Skeletal muscle tissue (tissue), 5 donors: ENCODE measurements around the gene NOA1. TPM values are rescaled to one million over a fixed set of nuclear protein-coding genes. Genes with fewer than 3 reads are reported as not detected.
"Not testable (repeated sequence)": the region's sequence is repeated elsewhere in the genome, so short reads cannot be mapped to it uniquely, and the experiment has no call there.

ENCODE experiments used
- H3K27ac ChIP-seq: one replicate; pipeline ENCODE4 v1.7.0; 2013; ENCODE audit warnings: mild to moderate bottlenecking, low read depth, low read length, inconsistent platforms
- H3K27me3 ChIP-seq, 3 donors: one replicate each; pipeline ENCODE4 v1.7.0; 2013; ENCODE audit warnings: low read length in 3 of 3; ENCODE audit not compliant: control insufficient read depth in 3 of 3, insufficient read depth in 3 of 3
- H3K36me3 ChIP-seq, 3 donors: one replicate each; pipeline ENCODE4 v1.7.0; 2013; ENCODE audit warnings: low read length in 3 of 3; ENCODE audit not compliant: control insufficient read depth in 3 of 3, insufficient read depth in 3 of 3
- H3K4me1 ChIP-seq, 3 donors: one replicate each; pipeline ENCODE4 v1.7.0; 2013; ENCODE audit warnings: low read length in 3 of 3, mild to moderate bottlenecking in 3 of 3; ENCODE audit not compliant: control insufficient read depth in 3 of 3, insufficient read depth in 3 of 3
- H3K4me3 ChIP-seq, 3 donors: one replicate each; pipeline ENCODE4 v1.7.0; 2013; ENCODE audit warnings: low read length in 3 of 3
- H3K9ac ChIP-seq, 3 donors: one replicate each; pipeline ENCODE4 v1.7.0; 2013; ENCODE audit warnings: low read length in 3 of 3, mild to moderate bottlenecking in 3 of 3, moderate library complexity in 2 of 3, low read depth in 1 of 3
- H3K9me3 ChIP-seq, 3 donors: one replicate each; pipeline ENCODE4 v1.7.0; 2013; ENCODE audit warnings: low read length in 3 of 3; ENCODE audit not compliant: control insufficient read depth in 3 of 3
- small RNA-seq: library from RNA; depleted of rRNA; stranded (forward); fragments of <200 nt; gene quantifications from one replicate; pipeline ENCODE3, GENCODE V24; 2014
- total RNA-seq: library from RNA; depleted of rRNA; stranded (reverse); fragments of >200 nt; gene quantifications from one replicate; pipeline ENCODE4 v1.2.3, GENCODE V29; 2014
- donor health status: Osteomylitis.

Gene NOA1
- total RNA-seq, 1 donor from 2014 or later: 12.0 TPM

DNA sequence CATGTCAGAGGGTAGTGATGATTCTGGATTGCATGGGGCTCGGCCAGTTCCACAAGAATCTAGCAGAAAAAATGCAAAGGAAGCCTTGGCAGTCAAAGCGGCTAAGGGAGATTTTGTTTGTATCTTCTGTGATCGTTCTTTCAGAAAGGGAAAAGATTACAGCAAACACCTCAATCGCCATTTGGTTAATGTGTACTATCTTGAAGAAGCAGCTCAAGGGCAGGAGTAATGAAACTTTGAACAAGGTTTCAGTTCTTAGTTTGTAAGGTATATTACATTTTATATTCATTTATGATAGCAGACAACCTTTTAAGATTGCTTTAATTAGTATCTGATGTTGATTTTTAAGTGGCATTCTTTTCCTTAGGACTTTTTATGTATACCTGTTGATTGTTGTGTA is 45.5 kb downstream of the NOA1 start:
- no peaks in the 10 kb centered on the region for H3K4me1 ChIP-seq
- H3K27me3 ChIP-seq: no peaks in the 10 kb centered on the region
- H3K9ac ChIP-seq: no peak overlapping the region
- H3K4me3 ChIP-seq: no peak overlapping the region
- H3K9me3 ChIP-seq: no peaks in the 10 kb centered on the region
- H3K27ac ChIP-seq: no peak overlapping the region
- H3K36me3 ChIP-seq: peaks cover 13 to 21% (median 21%) of the 10 kb centered on the region in 3 donors

DNA sequence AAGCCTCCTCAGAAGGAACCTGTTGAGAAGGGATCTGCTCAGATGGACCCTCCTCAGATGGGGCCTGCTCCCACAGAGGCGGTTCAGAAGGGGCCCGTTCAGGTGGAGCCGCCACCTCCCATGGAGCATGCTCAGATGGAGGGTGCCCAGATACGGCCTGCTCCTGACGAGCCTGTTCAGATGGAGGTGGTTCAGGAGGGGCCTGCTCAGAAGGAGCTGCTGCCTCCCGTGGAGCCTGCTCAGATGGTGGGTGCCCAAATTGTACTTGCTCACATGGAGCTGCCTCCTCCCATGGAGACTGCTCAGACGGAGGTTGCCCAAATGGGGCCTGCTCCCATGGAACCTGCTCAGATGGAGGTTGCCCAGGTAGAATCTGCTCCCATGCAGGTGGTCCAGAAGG is 46.8 kb downstream of the NOA1 start:
- H3K27me3 ChIP-seq: no peaks in the 10 kb centered on the region
- no peaks in the 10 kb centered on the region for H3K9me3 ChIP-seq
- peaks cover 13 to 21% (median 21%) of the 10 kb centered on the region in 3 donors for H3K36me3 ChIP-seq
- H3K4me3 ChIP-seq: no peak overlapping the region
- no peak overlapping the region for H3K27ac ChIP-seq
- no peaks in the 10 kb centered on the region for H3K4me1 ChIP-seq
- H3K9ac ChIP-seq: no peak overlapping the region

DNA sequence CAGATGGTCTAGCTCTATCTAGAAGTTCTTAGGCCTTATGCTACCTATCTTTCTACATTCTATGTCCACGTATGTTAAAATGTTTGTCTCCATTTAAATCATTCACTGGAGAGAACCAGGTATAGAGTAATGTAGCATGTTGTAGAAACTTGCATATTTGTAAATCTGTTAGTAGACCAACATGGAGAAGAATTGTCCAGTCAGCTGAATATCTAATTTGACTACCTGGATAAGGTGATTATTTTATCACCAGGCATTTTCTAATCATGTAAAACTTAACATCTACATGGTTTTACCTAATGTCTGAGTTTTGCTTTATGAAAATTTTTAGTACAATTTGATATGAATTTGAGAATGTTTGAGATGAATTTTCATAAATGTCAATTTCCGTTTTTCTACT is 50.2 kb downstream of the NOA1 start:
- Histone ChIP-seq H3K4me3 (no peak overlapping the region), H3K36me3 (peaks cover 15 to 23% (median 21%) of the 10 kb centered on the region in 3 donors), H3K27me3 (no peaks in the 10 kb centered on the region), H3K9me3 (no peaks in the 10 kb centered on the region), H3K27ac (no peak overlapping the region), H3K9ac (no peak overlapping the region), H3K4me1 (no peaks in the 10 kb centered on the region)

DNA sequence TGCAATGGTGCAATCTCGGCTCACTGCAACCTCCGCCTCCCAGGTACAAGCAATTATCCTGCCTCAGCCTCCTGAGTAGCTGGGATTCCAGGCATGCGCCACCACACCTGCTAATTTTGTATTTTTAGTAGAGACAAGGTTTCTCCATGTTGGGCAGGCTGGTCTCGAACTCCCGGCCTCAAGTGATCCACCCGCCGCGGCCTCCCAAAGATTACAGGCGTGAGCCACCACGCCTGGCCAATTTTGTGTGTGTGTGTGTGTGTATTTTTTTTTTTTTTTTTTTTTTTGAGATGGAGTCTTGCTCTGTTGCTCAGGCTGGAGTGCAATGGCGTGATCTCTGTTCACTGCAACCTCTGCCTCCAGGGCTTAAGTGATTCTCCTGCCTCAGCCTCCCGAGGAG is 62.4 kb downstream of the NOA1 start:
- H3K9me3 ChIP-seq, H3K27ac ChIP-seq, H3K4me3 ChIP-seq, H3K9ac ChIP-seq, H3K36me3 ChIP-seq, H3K27me3 ChIP-seq: not testable (repeated sequence)
- peaks cover 3 to 13% (median 12%) of the 10 kb centered on the region in 3 donors for H3K4me1 ChIP-seq

DNA sequence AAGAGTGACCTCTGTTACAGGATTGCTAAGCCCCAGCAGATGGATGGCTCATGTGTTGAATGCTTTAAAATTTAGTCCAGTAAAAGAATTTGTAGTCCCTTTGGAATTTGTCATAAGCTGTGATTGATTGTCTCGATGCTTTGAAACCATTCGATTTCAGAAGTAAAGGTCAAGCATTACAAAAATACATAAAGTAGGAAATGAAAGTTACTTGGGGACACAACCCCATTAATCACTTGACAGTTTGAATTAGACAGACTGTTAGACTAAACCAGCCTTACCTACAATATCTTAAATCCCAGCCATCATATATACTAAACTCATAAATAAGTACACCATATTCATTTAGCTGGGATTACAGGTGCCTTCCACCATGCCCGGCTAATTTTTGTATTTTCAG is 63.1 kb downstream of the NOA1 start:
- Histone ChIP-seq H3K4me1 (peaks cover 3 to 15% (median 12%) of the 10 kb centered on the region in 3 donors), H3K9ac (no peak overlapping the region), H3K9me3 (no peaks in the 10 kb centered on the region), H3K27me3 (no peaks in the 10 kb centered on the region), H3K36me3 (peaks cover 0 to 7% (median 6%) of the 10 kb centered on the region in 3 donors), H3K4me3 (no peak overlapping the region), H3K27ac (no peak overlapping the region)

Small RNA genes within 50 kb of the gene (small RNA-seq; reads per million reads assigned to genes)
- not detected for gene RNU6-998P

Other genes with a start within 250 kb of the NOA1 start
- gene SPINK2, start 155.9 kb downstream of the NOA1 start, total RNA-seq: not detected
- 21.4 TPM for gene REST, start 69.7 kb downstream of the NOA1 start, total RNA-seq
- 101 TPM for gene POLR2B, start 1.3 kb upstream of the NOA1 start, total RNA-seq
- 66.8 TPM for gene IGFBP7, start 132.8 kb upstream of the NOA1 start, total RNA-seq